ENCODE measurements around the gene RHBDL2. TPM values are rescaled to one million over a fixed set of nuclear protein-coding genes. Genes with fewer than 3 reads are reported as not detected.

Gene RHBDL2
- total and polyA plus RNA-seq, 9 of the 15 experiments (the other 6 are each of a cell fraction or from before 2014, with no cell fraction given), result not detected

DNA sequence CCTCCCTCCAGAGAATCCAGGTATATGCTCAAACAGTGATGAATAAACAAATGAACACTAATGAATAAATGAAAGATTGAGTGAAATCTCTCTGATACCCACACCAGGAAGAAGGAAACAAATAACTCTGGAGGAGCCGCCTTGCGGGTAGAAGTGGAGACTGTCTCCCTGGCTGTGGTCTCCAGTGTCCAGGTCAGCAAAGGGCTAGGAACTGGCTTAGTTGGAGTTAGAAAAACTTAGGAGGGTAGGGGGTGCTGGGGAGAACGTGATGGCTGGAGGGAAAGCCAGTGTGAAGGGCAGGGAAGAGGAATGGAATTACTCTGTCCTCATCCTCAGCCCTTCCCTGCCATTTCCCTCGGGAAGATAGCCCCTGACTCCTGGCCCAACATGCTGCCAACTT is 537 bp downstream of the RHBDL2 start:
- FAIRE-seq, result no peak
- no peak for DNase-seq (ENCODE audit: extremely low read depth in 1 of 4, low spot score in 3 of 4)
- H3K9ac ChIP-seq (ENCODE audit: insufficient read depth in 1 of 2, low read depth in 2 of 2, low read length in 2 of 2), result no peak overlapping the region; a peak in 1 of 4 replicates
- 0 out of 2 replicates have a peak overlapping the region, but pooled peaks have one; percentile 35 for H2AFZ ChIP-seq (ENCODE audit: low read depth, low read length)
- peak overlapping the region; percentile 9; the same call in 1 of the 2 replicates for H3K4me2 ChIP-seq (ENCODE audit: insufficient read depth, low read length)
- no peaks in the 10 kb centered on the region for H4K20me1 ChIP-seq (replicated peaks; ENCODE audit: control insufficient read depth, insufficient read depth, low read length)
- peaks cover 2 to 7% of the 10 kb centered on the region in 2 experiments; a peak in 3 of 5 replicates for H3K4me1 ChIP-seq (replicated peaks in 1 of 2; ENCODE audit: control insufficient read depth in 2 of 2, insufficient read depth in 2 of 2, low read length in 2 of 2)
- in situ Hi-C loops (cut with MboI) (no loop called here), intact Hi-C loops (cut with micrococcal nuclease) (no loop called here)
- H3K27me3 ChIP-seq (ENCODE audit: control insufficient read depth in 2 of 2, insufficient read depth in 2 of 2, low read length in 2 of 2), result no peaks in the 10 kb centered on the region; a peak in 1 of 5 replicates
- H3K9me3 ChIP-seq (replicated peaks; ENCODE audit: control insufficient read depth, insufficient read depth, low read depth, low read length), result no peaks in the 10 kb centered on the region
- H3K9me1 ChIP-seq (ENCODE audit: control insufficient read depth, insufficient read depth, low read length), result no peaks in the 10 kb centered on the region
- CTCF ChIA-PET (ENCODE audit: low intra/inter-chr PET ratio), result no interaction called here
- no peak overlapping the region for H3K4me3 ChIP-seq
- ATAC-seq, result peak; percentile 36
- WGBS (ENCODE audit: insufficient coverage, low coverage, missing lambda C conversion rate), result 39% methylated on average over 4 of the region's 4 CpGs
- POLR2A ChIA-PET, result interaction anchor here (0.7 to 0.8 kb wide), 2 partner anchors 31 to 65 kb away, joined by 3 read pairs; no protein-coding TSS in a partner anchor
- no peaks in the 10 kb centered on the region for H3K79me2 ChIP-seq (ENCODE audit: control insufficient read depth, insufficient read depth, low read length)
- H3K27ac ChIP-seq (ENCODE audit: extremely low read depth, low read depth, low read length), result no peak overlapping the region
- BruUV-seq (replicated peaks), result no TSS peak
- no peaks in the 10 kb centered on the region for H3K36me3 ChIP-seq (ENCODE audit: control insufficient read depth, insufficient read depth, low read length)
- TF ChIP-seq PHB2 (IDR thresholded peaks at IDR 0.05; ENCODE audit: low read depth), result no peak
- no peak for TF ChIP-seq CEBPG (CRISPR knock-in tag; IDR thresholded peaks at IDR 0.05)
- no peak for TF ChIP-seq CEBPG (tag; conservative IDR thresholded peaks at IDR 0.05 in 1 of 2, IDR thresholded peaks at IDR 0.05 in 1 of 2)
- no peak for TF ChIP-seq KLF10 (CRISPR knock-in tag; IDR thresholded peaks at IDR 0.05)
- TF ChIP-seq NR2F6 (CRISPR knock-in tag; IDR thresholded peaks at IDR 0.05), result no peak
- TF ChIP-seq, protein P1, sequence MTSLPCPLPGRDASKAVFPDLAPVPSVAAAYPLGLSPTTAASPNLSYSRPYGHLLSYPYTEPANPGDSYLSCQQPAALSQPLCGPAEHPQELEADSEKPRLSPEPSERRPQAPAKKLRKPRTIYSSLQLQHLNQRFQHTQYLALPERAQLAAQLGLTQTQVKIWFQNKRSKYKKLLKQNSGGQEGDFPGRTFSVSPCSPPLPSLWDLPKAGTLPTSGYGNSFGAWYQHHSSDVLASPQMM (CRISPR knock-in tag; IDR thresholded peaks at IDR 0.05), result no peak
- TF ChIP-seq SNIP1 (IDR thresholded peaks at IDR 0.05; ENCODE audit: low read depth), result no peak
- no peak for TF ChIP-seq GABPA (tag; conservative IDR thresholded peaks at IDR 0.05; ENCODE audit: low read depth)
- TF ChIP-seq ZNF318 (IDR thresholded peaks at IDR 0.05; ENCODE audit: borderline replicate concordance in 1 of 2, low read depth in 1 of 2), result no peak
- TF ChIP-seq CC2D1A (IDR thresholded peaks at IDR 0.05), result no peak
- no peak for TF ChIP-seq HDGF (IDR thresholded peaks at IDR 0.05)
- no peak for TF ChIP-seq ZNF830 (CRISPR knock-in tag; IDR thresholded peaks at IDR 0.05)
- TF ChIP-seq ZNF511 (CRISPR knock-in tag; IDR thresholded peaks at IDR 0.05), result no peak
- TF ChIP-seq FOS (IDR thresholded peaks at IDR 0.05; ENCODE audit: extremely low read depth, insufficient read length), result no peak
- TF ChIP-seq SAFB2 (IDR thresholded peaks at IDR 0.05; ENCODE audit: borderline replicate concordance, low read depth, low read length, severe bottlenecking), result no peak
- TF ChIP-seq CHCHD3 (CRISPR knock-in tag; IDR thresholded peaks at IDR 0.05), result no peak

Measured in K562 (cell line).